Measurements from ENCODE around the gene CAMK2D.

CAMK2D gene

DNA sequence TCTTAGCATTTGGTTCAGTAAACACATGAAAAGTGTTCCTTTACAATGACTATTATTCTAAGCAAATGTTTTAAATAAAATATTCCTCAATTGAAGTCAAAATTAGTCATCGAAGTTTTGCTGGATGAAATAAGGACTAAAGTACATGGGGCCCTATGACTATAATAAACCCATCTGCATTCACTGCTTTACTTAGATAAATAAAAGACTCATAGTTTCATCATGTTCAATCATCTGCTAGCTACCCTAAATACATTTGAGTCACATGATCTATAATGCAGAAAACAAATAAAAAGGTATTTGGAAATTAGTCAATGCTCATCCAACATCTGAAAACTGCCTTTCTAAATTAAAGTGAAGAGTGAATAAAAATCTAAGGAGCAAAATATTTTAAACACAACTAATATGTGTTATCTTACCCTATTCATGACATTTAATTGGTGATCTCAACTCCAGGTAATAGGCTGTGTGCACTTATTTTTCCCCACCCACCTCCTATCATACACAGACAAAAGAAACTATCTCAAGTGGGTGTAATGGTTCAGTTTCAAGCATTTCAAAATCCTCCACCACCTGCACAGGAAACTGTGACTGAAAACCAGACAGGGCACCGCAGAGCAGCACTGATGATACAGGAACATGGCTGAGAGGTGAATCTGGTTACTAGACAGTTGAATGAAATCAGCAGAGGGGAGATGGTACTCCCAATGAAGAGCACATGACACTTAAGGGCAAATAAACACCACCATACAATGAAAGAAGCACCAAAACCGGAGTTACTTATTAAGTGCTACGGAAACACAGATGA lies 78.6 kb downstream of the CAMK2D start:
- peak; percentile 78 for DNase-seq (ENCODE audit: low read depth)

DNA sequence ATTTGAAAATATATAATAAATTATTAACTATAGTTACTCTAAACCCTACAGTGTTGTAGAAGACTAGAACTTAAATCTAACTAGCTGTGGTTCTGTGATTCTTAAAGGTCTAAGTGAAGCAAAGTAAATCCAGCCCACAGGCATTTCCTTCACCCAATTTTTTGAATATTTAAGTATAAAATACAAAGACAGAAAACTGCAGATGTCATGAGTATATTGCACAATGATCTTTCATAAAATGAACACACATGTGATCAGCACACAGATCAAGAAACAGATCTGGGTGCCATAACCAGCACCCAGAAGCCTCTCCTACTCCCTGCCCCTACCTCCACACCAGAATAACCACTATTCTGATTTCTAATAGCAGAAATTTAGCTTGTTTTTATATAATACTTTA lies 82.9 kb downstream of the CAMK2D start:
- no peak for DNase-seq (ENCODE audit: low read depth)

DNA sequence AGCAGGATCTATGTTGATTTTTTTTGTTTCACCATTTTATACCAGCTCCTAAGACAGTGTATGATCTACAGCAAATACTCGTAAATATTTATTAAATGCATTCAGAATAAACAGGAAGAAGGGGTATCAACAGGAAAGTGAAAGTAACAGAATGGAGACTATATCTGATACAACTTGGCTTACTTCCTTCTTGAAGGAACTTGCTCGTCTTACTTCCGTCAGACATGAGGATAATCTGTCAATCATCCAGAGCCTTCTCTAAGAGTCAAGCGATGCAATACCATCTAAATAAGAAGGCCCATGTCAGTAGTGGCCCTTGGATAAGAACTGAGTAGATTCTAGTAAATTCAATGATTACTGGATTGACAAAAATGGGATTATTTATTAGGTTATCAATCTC lies 84.2 kb downstream of the CAMK2D start:
- DNase-seq (ENCODE audit: low read depth): no peak

DNA sequence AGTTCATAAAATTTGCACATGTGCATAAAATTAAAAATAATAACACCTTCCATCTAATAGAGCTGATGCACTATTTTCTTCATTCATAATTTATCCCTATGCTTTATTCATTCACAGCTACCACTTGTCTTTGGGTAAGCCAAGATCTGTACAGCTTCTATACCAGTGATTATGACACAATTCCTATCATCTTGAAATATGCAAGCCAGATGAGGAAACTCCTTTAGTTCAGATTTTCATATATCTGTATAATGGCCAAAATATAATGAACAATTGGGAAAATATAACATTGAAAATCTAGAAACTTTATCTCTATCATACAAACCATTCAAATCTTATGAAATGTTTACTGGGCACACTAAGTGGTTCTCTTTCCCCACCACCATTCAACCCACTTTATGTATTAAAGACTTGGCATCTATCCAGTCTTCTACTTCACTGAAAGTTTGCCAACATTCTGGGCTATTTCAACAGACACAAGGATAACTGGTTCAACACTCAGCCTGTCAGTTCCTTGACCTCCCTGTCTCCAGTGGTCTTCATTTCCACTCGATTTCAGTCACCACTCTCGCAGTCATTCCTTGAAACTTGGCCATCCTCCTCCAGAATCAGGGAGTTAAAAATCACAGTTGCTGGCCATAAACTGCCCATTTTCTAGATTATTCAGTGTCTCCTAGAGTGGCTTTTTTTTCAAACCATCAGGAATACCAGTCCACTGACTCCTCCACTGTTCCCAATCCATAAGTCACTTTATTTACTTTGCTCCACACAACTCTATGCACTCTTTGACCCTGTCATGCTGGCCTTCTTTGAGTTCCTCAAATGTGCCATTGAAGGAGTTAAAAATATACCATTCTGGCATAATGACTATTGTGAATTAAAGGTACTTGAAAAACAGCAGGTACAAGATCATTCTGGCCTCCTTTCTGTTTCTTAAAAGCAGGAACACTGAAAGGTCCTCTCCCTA lies 85.5 kb downstream of the CAMK2D start:
- no peak for DNase-seq (ENCODE audit: low read depth)

DNA sequence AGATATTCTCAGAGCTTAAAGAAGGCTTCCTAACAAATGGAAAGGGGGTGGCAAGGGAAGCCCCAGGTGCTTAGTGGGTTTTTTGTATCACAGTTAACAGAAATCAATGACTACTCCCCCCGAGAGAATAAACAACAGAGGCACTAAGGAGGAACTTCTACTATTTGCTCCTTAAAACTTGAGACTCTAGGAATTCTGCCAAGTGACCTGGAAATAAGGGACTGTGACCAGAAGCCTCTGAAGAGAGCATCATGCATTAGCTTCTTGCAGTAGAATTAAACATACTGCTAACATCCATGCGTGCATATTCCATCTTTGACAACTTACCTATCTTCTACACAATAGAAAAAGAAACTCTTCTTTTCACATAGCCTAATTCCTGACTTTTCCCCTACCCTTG lies 86.8 kb downstream of the CAMK2D start:
- no peak for DNase-seq (ENCODE audit: low read depth)

DNA sequence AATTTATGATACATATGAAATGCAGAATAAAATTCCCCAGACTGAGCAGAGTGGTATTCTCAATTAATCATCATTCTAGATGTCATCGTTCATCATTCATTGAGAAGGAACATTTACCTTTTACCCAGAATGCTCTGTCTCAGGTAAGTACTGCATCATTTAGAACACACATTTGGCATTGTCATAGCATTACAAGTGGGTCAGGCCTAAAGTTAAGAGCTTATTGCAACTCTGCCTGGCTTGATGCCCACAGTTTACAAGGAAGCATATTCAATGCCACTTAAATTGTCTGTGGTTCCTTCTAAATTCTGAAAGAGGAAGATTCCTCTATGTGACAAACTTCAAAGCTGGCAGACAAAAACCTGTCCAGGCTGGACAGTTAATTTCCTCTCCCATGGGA lies 87.3 kb downstream of the CAMK2D start:
- no peak for DNase-seq (ENCODE audit: low read depth)

DNA sequence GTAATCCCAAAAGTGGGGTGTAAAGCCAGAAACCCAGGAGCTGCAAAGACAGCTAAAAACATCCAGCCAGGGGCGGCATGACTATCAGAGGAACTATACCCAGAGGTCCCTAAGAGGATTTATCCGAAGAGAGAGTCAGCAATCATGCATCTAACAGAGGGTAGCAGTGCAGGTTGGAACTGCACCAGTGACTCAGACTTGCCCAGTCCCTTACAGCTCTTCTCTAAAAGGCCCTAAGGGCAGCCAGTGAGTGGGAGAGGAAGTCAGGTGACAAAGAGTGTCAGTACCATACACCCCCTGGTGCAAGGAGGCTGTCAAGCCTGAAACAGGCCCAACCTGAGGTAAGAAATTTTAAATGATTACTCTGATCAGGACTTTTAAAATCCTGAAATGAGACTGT lies 88.1 kb downstream of the CAMK2D start:
- DNase-seq (ENCODE audit: low read depth): peak; percentile 67

DNA sequence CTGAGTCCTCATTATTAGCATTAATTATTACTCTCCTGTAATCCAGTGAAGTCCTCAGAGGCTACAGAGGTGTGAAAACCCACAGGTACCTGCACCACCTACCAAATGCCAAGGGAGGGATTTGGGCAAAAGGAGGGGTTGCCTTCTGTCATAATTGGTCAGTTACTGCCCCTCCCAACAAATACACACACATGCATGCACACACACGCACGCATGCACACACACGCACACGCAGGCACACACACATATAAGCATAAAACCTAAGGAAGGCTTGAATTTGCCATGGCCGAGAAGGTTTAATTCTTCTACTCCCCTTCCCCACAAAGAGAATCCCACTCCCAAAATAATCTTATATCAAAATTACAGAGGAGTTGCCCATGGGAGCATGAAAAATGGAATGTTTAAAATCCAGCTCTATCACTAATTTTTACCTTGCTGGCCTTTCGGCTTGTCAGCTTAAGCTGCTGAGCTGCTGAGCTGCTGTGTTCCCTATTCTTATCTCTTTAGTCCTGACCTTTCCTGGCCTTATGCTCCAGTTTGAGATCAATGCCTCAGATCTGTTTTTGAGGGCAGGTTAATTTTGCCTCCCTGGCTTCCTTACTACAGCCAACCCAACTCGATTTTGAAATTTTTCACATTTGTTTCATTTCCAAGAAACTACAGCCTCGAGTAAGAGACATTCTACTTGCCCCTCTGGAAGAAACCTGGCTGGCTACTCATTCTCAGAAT lies 95.0 kb downstream of the CAMK2D start:
- DNase-seq (ENCODE audit: low read depth): no peak

DNA sequence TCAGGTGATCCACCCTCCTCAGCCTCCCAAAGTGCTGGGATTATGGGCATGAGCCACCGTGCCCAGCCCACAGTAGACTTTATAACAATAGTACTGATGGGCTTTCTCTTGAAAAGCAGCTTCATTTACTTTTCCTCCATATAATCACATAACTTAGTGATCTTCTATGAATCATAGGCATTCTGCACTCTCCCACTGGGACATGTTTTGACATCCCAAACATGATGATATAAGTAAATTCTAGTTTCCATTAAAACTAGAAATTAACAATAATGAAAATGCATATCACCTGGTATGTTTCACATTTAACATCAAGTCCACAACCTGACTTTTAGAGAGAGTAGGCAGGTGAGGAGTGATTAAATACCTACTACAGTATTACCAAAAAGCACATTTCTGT lies 96.5 kb downstream of the CAMK2D start:
- no peak for DNase-seq (ENCODE audit: low read depth)

DNA sequence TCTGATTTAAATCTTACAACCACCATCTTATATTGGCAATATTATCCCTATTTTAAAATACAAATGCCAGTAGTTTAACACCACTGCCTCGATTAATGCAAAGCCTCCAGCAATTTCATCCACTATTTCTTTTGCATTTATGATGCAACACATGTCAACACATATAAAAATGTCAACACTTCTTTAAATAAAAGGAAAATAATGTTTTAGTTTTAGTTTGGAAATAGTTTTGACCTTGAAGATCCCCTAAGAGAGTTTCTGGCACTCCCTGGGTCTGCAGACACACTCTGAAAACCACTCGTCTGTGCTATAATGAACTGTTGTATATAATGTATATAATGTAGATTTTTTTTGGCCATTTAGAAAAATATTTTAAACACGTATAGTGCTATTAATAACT lies 99.0 kb downstream of the CAMK2D start:
- no peak for DNase-seq (ENCODE audit: low read depth)

DNA sequence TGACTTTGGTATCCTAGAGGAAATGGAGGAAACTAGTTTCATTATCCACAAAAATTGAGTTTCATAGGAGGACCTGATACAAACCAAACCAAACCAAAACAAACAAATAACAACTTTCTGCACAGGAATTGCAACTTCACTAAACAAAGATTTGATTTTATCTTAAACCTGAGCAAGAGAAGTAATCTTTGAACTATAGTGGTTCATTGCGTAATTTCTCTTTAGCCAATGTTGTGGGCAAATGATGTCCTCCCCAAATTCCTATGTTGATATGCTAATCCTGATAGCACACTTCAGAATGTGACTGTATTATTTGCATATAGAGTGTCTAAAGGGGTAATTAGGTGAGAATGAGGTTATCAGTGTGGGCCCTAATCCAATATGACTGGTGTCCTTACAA lies 102.4 kb downstream of the CAMK2D start:
- DNase-seq (ENCODE audit: low read depth): no peak

DNA sequence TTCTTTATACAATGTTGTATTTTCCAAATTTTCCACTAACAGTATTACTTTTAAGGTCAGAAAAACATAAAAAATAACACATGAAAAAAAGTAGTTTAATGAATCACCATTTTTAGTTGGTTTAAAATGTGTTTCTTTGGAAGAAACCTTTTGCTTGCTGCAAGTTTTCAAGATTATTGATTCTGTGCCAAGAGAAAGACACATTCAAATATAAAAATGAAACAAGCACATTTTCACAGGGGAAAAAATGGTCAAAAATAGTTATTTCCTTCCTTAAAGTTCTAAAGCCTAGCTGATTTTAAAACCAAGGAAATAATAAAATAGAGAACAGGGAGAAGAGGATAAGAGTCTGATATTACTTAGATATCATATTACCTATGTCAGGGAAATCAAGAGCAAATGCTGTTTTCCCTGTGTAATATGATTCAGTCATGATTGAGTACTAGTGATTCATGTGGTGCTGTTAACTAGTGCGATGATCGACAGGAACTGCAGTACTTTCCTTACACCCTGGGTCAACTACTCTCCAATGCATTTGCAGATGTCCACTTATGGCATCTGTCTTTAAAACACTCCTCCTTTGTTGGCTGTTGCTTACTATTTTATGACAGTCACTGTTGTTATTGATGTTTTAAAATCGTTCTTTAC lies 103.8 kb downstream of the CAMK2D start:
- DNase-seq (ENCODE audit: low read depth): peak; percentile 41

DNA sequence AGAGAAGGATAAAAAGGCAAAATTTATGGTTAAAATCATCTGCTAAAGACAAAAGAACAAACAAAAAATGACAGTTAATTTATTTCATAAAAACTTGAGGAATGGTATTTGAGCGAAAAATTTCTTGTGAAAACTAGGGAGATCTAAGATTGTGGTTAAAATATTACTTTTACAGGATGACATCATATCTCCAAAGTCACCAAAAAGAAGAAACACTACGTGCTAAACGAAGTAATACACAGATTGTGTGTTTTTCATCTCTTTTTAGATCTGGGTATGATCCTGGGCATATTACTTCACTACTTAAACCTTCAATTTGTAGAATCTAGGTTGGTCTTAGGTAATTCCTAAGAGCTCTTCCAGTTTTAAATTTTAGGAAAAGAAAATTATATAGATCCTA lies 107.7 kb downstream of the CAMK2D start:
- DNase-seq (ENCODE audit: low read depth): no peak

DNA sequence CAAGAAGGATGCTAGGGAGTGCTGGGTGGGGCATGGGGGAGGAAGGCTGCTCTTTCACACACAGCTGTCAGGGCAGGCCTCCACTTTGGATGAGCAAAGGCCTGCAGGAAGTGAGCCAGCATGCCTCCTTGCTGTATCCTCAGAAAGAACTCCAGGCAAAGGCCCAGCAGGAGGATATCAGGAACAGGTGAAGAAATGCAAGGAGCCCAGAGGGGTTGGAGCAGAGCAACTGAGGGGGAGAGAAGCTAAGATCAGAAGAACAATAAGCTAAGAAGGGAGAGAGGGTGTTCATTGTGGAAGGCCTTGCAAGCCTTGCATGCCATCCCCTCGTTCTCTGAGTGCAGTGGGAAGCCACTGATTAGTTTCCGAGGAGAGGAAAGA lies 115.1 kb downstream of the CAMK2D start:
- DNase-seq (ENCODE audit: low read depth): peak; percentile 35

DNA sequence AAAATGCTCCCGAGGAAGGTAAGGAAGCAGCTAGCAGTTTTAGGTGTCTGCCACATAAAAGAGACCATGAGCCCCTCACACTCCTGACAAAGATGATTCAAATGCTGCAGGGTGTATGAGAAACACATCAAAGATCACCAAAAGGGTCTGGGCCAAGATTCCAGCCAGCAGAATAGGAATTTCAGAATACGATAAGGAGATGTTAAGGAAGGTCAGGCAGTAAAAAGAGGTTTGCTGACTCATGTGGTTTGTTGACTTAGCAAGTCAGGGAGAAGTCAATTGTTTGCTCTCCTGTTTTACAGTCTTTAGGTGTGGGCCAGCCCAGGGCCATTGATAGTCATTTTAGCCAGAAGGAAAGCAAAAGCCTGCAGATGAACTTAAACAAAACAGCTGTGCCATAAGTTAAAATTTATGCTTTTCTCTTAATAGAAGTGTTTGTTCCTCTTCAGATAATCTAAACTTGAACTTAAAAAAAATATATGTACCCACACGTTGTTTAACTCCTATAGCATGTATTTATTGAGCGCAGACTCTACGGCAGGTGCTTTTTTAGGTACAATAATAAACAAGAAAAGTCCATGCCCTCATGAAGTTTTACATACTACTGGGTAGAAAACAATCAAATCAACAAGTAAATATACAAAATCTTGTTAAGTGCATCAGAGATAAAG lies 115.6 kb downstream of the CAMK2D start:
- peak; percentile 56 for DNase-seq (ENCODE audit: low read depth)

DNA sequence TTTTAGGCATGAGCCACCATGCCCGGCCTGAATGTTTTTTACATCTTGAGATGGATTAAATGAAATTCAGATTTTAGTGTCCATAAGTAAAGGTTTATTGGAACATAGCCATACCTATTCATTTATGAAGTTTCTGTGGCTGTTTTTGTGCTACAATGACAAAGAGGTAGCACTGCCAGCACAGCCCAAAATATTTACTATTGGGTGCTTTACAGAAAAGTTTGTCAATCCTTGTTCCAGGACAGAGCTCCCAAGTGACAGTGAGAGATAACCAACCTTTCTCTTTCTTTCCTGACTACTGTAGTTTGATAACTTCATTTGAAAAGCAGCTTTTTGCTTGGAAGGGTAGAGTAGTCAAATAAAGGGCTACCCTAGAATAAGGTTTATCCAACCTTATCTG lies 116.2 kb downstream of the CAMK2D start:
- DNase-seq (ENCODE audit: low read depth): no peak

DNA sequence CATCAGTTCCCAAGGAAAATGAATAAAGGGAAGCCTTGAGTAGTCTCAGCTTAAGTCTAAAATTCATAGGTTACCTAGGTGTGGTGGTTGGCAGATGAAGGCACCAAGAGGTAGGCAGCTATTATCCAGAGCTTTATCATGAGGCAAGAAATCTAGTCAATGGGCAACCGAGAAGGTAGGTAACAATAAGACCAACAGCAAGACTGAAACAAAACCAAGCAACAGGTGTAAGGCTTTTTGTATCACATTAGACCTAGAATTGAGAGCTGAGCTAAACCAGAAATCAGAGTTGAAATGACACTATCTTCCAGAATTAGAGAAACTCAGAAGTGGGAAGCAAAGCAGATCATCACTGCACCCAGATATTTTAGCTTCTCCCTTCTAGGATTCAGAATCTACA lies 117.1 kb downstream of the CAMK2D start:
- no peak for DNase-seq (ENCODE audit: low read depth)

DNA sequence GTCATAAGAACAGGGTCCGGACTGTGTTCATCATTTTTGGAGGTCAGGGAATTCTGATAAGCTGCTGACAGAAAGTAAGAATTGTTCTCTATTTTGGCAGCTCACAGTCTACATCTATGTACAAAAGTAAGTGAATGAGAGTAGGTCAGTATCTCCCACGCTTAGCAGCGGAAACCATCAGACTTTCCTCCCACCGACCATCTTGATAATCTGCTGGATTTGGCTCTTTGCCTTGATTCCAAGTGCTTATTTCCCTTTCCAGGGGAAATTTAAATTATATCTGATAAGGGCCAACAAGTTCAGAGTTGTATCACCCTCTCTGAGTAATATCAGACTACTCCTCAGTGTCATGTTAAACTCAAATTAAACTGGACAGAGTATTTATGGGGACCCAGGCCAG lies 118.0 kb downstream of the CAMK2D start:
- DNase-seq (ENCODE audit: low read depth): no peak

DNA sequence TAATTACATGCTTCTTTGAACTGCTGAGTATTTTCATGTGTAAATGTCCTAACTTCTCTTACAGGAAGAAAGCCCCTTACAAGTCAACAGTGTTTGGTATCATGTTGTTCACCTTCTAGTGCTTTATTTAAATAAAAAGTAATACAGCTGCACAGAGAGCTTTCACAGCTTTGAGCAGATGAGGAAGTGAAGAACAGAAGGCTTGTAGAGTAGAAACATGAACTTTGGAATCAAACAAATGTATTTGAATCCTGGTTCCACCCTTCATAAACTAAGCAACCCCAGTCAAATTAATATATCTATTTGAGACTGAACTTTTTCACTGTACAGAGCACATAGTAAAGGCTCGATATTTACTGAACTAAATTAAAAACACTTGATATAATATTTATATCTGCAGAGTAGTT lies 120.5 kb downstream of the CAMK2D start:
- DNase-seq (ENCODE audit: low read depth): no peak

DNA sequence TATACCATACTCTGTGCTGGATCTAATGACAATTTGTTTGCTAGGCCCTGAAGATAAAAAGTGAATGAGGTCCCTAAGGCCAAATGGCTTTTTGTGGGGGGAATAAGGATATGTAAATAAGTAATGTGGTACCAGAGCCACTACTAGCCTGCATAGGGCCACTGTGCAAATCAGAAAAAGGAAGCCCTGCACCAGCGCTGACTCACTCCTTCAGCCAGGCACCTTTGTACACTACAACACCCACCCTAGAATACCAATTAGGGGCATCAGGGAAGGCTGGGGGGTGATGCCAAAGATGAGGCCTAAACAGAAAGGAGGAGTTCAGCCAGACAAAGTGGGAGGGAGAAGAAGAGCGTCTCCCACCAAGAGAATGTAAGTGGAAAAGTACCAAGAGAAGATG lies 122.2 kb downstream of the CAMK2D start:
- no peak for DNase-seq (ENCODE audit: low read depth)

DNA sequence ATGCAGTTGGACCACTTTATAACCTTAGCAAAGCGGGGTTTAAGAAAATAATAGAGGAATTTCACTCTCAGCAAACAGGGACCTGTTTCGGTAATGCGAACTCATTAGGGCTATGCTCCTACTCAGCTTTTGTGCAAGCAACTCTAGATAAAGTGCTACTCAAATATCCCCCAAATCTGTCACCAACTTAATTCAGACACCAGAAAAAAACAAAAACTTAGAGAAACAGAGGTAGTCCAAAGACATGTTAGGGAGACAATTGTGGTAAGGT lies 123.0 kb downstream of the CAMK2D start:
- no peak for DNase-seq (ENCODE audit: low read depth)

Data from ELR (cell line).